ENCODE data around the gene HOXA1. TPM values are rescaled to one million over a fixed set of nuclear protein-coding genes. Genes with fewer than 3 reads are reported as not detected.

Gene HOXA1
- total RNA-seq, 1 donor from 2014 or later = 0.41 TPM

- intact Hi-C loops (cut with micrococcal nuclease) = no loop called here
Measured at GRCh38 chr7:27132214-27132613, 36.4 kb upstream of the HOXA1 start.

- intact Hi-C loops (cut with micrococcal nuclease) = loop anchor here (1.0 kb wide), 1 partner anchor 35 kb away; no protein-coding TSS in a partner anchor
Measured at GRCh38 chr7:27131390-27131819, 35.6 kb upstream of the HOXA1 start.

GRCh38 chr7:27130540-27131389 is 35.0 kb upstream of the HOXA1 start, which contains the start of gene HOXA4:
Gene HOXA4 (minus strand): TSS chr7:27130757. CDS start chr7:27130733, 24 bp downstream.
- intact Hi-C loops (cut with micrococcal nuclease) = loop anchor here (1.0 kb wide), 1 partner anchor 34 kb away; no protein-coding TSS in a partner anchor

- intact Hi-C loops (cut with micrococcal nuclease) = no loop called here
Measured at GRCh38 chr7:27129729-27130539, 34.1 kb upstream of the HOXA1 start.

GRCh38 chr7:27128776-27129728 is 33.3 kb upstream of the HOXA1 start:
- intact Hi-C loops (cut with micrococcal nuclease) = no loop called here

GRCh38 chr7:27128034-27128433 is 32.2 kb upstream of the HOXA1 start:
- intact Hi-C loops (cut with micrococcal nuclease) = no loop called here

- intact Hi-C loops (cut with micrococcal nuclease) = no loop called here
Measured at GRCh38 chr7:27126596-27127327, 31.0 kb upstream of the HOXA1 start.

GRCh38 chr7:27125986-27126394 is 30.2 kb upstream of the HOXA1 start:
- intact Hi-C loops (cut with micrococcal nuclease) = no loop called here

- intact Hi-C loops (cut with micrococcal nuclease) = no loop called here
Measured at GRCh38 chr7:27124902-27125689, 29.3 kb upstream of the HOXA1 start.

- intact Hi-C loops (cut with micrococcal nuclease) = no loop called here
Measured at GRCh38 chr7:27124096-27124901, 28.5 kb upstream of the HOXA1 start.

- intact Hi-C loops (cut with micrococcal nuclease) = no loop called here
Measured at GRCh38 chr7:27123477-27124053, 27.8 kb upstream of the HOXA1 start.

- intact Hi-C loops (cut with micrococcal nuclease) = no loop called here
Measured at GRCh38 chr7:27123007-27123476, 27.2 kb upstream of the HOXA1 start.

- intact Hi-C loops (cut with micrococcal nuclease) = no loop called here
Measured at GRCh38 chr7:27122077-27122910, 26.5 kb upstream of the HOXA1 start.

- intact Hi-C loops (cut with micrococcal nuclease) = no loop called here
Measured at GRCh38 chr7:27121684-27122076, 25.9 kb upstream of the HOXA1 start.

- intact Hi-C loops (cut with micrococcal nuclease) = no loop called here
Measured at GRCh38 chr7:27119412-27119911, 23.7 kb upstream of the HOXA1 start.

- intact Hi-C loops (cut with micrococcal nuclease) = no loop called here
Measured at GRCh38 chr7:27118580-27118979, 22.8 kb upstream of the HOXA1 start.

- intact Hi-C loops (cut with micrococcal nuclease) = no loop called here
Measured at GRCh38 chr7:27117887-27118491, 22.2 kb upstream of the HOXA1 start.

Measured in T-helper 2 cell treated with Interferon-gamma antibody and Interleukin-4, amounts not matched to agents 100 ng/mL and 5 ng/mL, for 36 hours (primary cell).